Neural cell (in vitro differentiated cells): ENCODE results near the gene STRN.

Experiments used
- EP300 ChIP-seq: fragments of 450-650 bp; conservative IDR thresholded peaks from 2 replicates; pipeline ENCODE4 v1.6.1; 2014; ENCODE audit warnings: antibody characterized with exemption, mild to moderate bottlenecking, moderate library complexity; ENCODE audit not compliant: poor library complexity, severe bottlenecking
- EZH2 ChIP-seq: fragments of 200-600, 300-800 bp; shearing (Covaris generic), sonication (generic); IDR thresholded peaks from 2 replicates; pipeline ENCODE4 v1.6.1; 2014; ENCODE audit warnings: antibody characterized with exemption, low read length, borderline replicate concordance, mild to moderate bottlenecking; ENCODE audit not compliant: insufficient read depth, poor library complexity, severe bottlenecking
- MXI1 ChIP-seq: fragments of 450-650 bp; conservative IDR thresholded peaks from 2 replicates; pipeline ENCODE4 v1.6.1; 2014; ENCODE audit warnings: antibody characterized with exemption, mild to moderate bottlenecking; ENCODE audit not compliant: poor library complexity, severe bottlenecking
- POLR2AphosphoS5 ChIP-seq: IDR thresholded peaks from 2 replicates; pipeline ENCODE4 v1.6.1; 2012
- RAD21 ChIP-seq: fragments of 450-650 bp; conservative IDR thresholded peaks from 2 replicates; pipeline ENCODE4 v1.6.1; 2014; ENCODE audit warnings: antibody characterized with exemption, mild to moderate bottlenecking, moderate library complexity
- SMC3 ChIP-seq: fragments of 450-650 bp; conservative IDR thresholded peaks from 2 replicates; pipeline ENCODE4 v1.6.1; 2014; ENCODE audit warnings: antibody characterized with exemption, mild to moderate bottlenecking, moderate library complexity; ENCODE audit not compliant: poor library complexity
- TAF1 ChIP-seq: IDR thresholded peaks from 2 replicates; pipeline ENCODE4 v1.6.1; 2012; ENCODE audit warnings: low read depth
- TF ChIP-seq, protein P1 (sequence below): fragments of 450-650 bp; IDR thresholded peaks from 2 replicates; pipeline ENCODE4 v1.5.1; 2014; ENCODE audit warnings: antibody characterized with exemption, mild to moderate bottlenecking, moderate library complexity; ENCODE audit not compliant: poor library complexity, severe bottlenecking
- TF ChIP-seq, protein P2 (sequence below): IDR thresholded peaks from 2 replicates; pipeline ENCODE4 v1.6.1; 2012; ENCODE audit warnings: borderline replicate concordance

DNA sequence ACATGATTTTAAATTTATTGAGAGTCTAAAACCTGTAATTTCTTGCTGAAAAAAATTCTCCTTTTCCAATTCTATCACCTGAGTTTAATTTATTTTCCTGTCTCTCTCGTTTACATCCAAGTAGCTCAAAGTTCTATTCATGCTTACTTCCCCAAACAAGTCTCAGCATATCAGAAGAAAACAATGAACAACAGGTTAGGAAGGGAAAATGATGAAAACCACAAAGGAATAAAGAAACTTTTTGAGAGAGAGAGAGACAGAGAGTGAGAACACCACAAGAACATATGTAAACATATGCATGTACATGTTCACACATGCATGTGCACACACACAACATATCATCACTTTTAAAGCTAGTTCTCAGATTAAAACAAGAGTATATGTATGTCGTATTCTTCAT lies 112.1 kb downstream of the STRN start:
- TF ChIP-seq, protein P1, sequence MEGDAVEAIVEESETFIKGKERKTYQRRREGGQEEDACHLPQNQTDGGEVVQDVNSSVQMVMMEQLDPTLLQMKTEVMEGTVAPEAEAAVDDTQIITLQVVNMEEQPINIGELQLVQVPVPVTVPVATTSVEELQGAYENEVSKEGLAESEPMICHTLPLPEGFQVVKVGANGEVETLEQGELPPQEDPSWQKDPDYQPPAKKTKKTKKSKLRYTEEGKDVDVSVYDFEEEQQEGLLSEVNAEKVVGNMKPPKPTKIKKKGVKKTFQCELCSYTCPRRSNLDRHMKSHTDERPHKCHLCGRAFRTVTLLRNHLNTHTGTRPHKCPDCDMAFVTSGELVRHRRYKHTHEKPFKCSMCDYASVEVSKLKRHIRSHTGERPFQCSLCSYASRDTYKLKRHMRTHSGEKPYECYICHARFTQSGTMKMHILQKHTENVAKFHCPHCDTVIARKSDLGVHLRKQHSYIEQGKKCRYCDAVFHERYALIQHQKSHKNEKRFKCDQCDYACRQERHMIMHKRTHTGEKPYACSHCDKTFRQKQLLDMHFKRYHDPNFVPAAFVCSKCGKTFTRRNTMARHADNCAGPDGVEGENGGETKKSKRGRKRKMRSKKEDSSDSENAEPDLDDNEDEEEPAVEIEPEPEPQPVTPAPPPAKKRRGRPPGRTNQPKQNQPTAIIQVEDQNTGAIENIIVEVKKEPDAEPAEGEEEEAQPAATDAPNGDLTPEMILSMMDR = no peak
- TF ChIP-seq EP300 (no peak), TAF1 (no peak), POLR2AphosphoS5 (no peak), SMC3 (no peak), EZH2 (no peak), RAD21 (no peak), MXI1 (no peak)
- TF ChIP-seq, protein P2, sequence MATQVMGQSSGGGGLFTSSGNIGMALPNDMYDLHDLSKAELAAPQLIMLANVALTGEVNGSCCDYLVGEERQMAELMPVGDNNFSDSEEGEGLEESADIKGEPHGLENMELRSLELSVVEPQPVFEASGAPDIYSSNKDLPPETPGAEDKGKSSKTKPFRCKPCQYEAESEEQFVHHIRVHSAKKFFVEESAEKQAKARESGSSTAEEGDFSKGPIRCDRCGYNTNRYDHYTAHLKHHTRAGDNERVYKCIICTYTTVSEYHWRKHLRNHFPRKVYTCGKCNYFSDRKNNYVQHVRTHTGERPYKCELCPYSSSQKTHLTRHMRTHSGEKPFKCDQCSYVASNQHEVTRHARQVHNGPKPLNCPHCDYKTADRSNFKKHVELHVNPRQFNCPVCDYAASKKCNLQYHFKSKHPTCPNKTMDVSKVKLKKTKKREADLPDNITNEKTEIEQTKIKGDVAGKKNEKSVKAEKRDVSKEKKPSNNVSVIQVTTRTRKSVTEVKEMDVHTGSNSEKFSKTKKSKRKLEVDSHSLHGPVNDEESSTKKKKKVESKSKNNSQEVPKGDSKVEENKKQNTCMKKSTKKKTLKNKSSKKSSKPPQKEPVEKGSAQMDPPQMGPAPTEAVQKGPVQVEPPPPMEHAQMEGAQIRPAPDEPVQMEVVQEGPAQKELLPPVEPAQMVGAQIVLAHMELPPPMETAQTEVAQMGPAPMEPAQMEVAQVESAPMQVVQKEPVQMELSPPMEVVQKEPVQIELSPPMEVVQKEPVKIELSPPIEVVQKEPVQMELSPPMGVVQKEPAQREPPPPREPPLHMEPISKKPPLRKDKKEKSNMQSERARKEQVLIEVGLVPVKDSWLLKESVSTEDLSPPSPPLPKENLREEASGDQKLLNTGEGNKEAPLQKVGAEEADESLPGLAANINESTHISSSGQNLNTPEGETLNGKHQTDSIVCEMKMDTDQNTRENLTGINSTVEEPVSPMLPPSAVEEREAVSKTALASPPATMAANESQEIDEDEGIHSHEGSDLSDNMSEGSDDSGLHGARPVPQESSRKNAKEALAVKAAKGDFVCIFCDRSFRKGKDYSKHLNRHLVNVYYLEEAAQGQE = no peak
